GM23248 (cell line): ENCODE data around the gene NENF. TPM values are rescaled to one million over a fixed set of nuclear protein-coding genes. Genes with fewer than 3 reads are reported as not detected.

Source experiments
- DNase-seq: peaks from one replicate; pipeline ENCODE4 v3.0.0-alpha.2; 2015
- H2AFZ ChIP-seq: fragments of 200-600 bp; sonication (generic); 2 replicates; pipeline ENCODE4 v1.6.1; 2016; ENCODE audit warnings: antibody characterized with exemption
- H3F3A ChIP-seq: fragments of 200-600 bp; sonication (generic); 2 replicates; pipeline ENCODE4 v1.6.1; 2016; ENCODE audit warnings: mild to moderate bottlenecking, antibody characterized with exemption, mixed run types; ENCODE audit not compliant: insufficient read depth
- H3K27ac ChIP-seq: fragments of 200-600 bp; sonication (generic); 2 replicates; pipeline ENCODE4 v1.5.1; 2016; ENCODE audit warnings: mild to moderate bottlenecking
- H3K27me3 ChIP-seq: fragments of 200-600 bp; sonication (generic); replicated peaks from 2 replicates; pipeline ENCODE4 v1.6.1; 2016; ENCODE audit warnings: mild to moderate bottlenecking; ENCODE audit not compliant: insufficient read depth
- H3K36me3 ChIP-seq: fragments of 200-600 bp; sonication (generic); 2 replicates; pipeline ENCODE4 v1.6.1; 2016; ENCODE audit warnings: low read depth, mild to moderate bottlenecking
- H3K4me1 ChIP-seq: fragments of 200-600 bp; sonication (generic); 2 replicates; pipeline ENCODE4 v1.6.1; 2016; ENCODE audit warnings: mild to moderate bottlenecking; ENCODE audit not compliant: insufficient read depth
- H3K4me2 ChIP-seq: fragments of 200-600 bp; sonication (generic); one replicate; pipeline ENCODE4 v1.6.1; 2016; ENCODE audit warnings: mild to moderate bottlenecking; ENCODE audit not compliant: unreplicated experiment
- H3K4me3 ChIP-seq: fragments of 200-600 bp; sonication (generic); 2 replicates; pipeline ENCODE4 v1.5.1; 2016; ENCODE audit warnings: mild to moderate bottlenecking
- H3K79me2 ChIP-seq: fragments of 200-600 bp; sonication (generic); 2 replicates; pipeline ENCODE4 v1.6.1; 2016; ENCODE audit warnings: mild to moderate bottlenecking; ENCODE audit not compliant: insufficient read depth
- H3K9ac ChIP-seq: fragments of 200-600 bp; sonication (generic); 2 replicates; pipeline ENCODE4 v1.6.1; 2016; ENCODE audit warnings: mild to moderate bottlenecking
- H3K9me2 ChIP-seq: fragments of 200-600 bp; sonication (generic); 2 replicates; pipeline ENCODE4 v1.6.1; 2016; ENCODE audit warnings: mixed run types, mild to moderate bottlenecking, moderate library complexity; ENCODE audit not compliant: insufficient read depth
- H3K9me3 ChIP-seq: fragments of 200-600 bp; sonication (generic); one replicate; pipeline ENCODE4 v1.6.1; 2017; ENCODE audit warnings: low read depth
- H4K20me1 ChIP-seq: fragments of 200-600 bp; sonication (generic); 2 replicates; pipeline ENCODE4 v1.6.0; 2016; ENCODE audit not compliant: insufficient read depth
- EZH2 ChIP-seq: fragments of 200-600 bp; sonication (generic); IDR thresholded peaks from 2 replicates; pipeline ENCODE4 v1.6.1; 2018; ENCODE audit warnings: antibody characterized with exemption, mild to moderate bottlenecking; ENCODE audit not compliant: insufficient read depth, poor library complexity, severe bottlenecking
- EZH2phosphoT487 ChIP-seq: fragments of 200-600 bp; sonication (generic); IDR thresholded peaks from 2 replicates; pipeline ENCODE4 v1.6.1; 2018; ENCODE audit warnings: antibody characterized with exemption, moderate library complexity, mild to moderate bottlenecking, low read depth; ENCODE audit not compliant: insufficient read depth
- WGBS, 2 experiments: methylation state at CpG; one replicate each; pipeline ENCODE4 v1.1.6; 2015 to 2017; ENCODE audit warnings: low lambda C conversion rate in 2 of 2, low coverage in 1 of 2; ENCODE audit errors: missing lambda C conversion rate in 2 of 2; 5-methylcytosine and 5-hydroxymethylcytosine counted together
- in situ Hi-C: fragments of 300-500 bp; cut with MboI; formaldehyde crosslinking; loops from 2 replicates; pipeline ENCODE4 v1.15.0; 2020
- polyA plus RNA-seq: library from polyadenylated mRNA; unstranded; fragments of >200 nt; fragmentation: Nextera tagmentation; extraction: Ambion mirVana; gene quantifications from 2 replicates; pipeline ENCODE4 v1.2.1, GENCODE V29; 2016
- total RNA-seq: library from RNA; depleted of rRNA; stranded (reverse); fragments of >200 nt; shearing (Covaris generic); gene quantifications from 2 replicates; pipeline ENCODE4 v1.2.3, GENCODE V29; 2014

Gene NENF
- total and polyA plus RNA-seq, 2 experiments from 2014 or later: 86.9 to 162 TPM

- no peak for TF ChIP-seq EZH2
- no peak for TF ChIP-seq EZH2phosphoT487
- H3K9me3 ChIP-seq: no peaks in the 10 kb centered on the region
- no peaks in the 10 kb centered on the region for H3K79me2 ChIP-seq
- H4K20me1 ChIP-seq: no peaks in the 10 kb centered on the region
- 72 to 74% methylated on average over 13 of the region's 13 CpGs for WGBS, 2 experiments
- H3K4me2 ChIP-seq: no peak overlapping the region
- no peak overlapping the region for H3K9ac ChIP-seq
- no peaks in the 10 kb centered on the region for H3K27me3 ChIP-seq
- H2AFZ ChIP-seq: no peak overlapping the region
- no peaks in the 10 kb centered on the region for H3F3A ChIP-seq
- H3K4me3 ChIP-seq: no peak overlapping the region
- no peak overlapping the region for H3K27ac ChIP-seq
- no peak for DNase-seq
- in situ Hi-C loops: loop anchor here (25.0 kb wide), 1 partner anchor 525 kb away; no protein-coding TSS in a partner anchor
- no peaks in the 10 kb centered on the region for H3K4me1 ChIP-seq
- no peaks in the 10 kb centered on the region for H3K36me3 ChIP-seq
- H3K9me2 ChIP-seq: no peaks in the 10 kb centered on the region
Measured at GRCh38 chr1:212461916-212462660, 29.4 kb downstream of the NENF start.

GRCh38 chr1:212463565-212464285 lies 31.0 kb downstream of the NENF start:
- H3K27ac ChIP-seq: no peak overlapping the region
- no peaks in the 10 kb centered on the region for H4K20me1 ChIP-seq
- H3F3A ChIP-seq: no peaks in the 10 kb centered on the region
- 85% methylated on average over 6 to 7 of the region's 7 CpGs for WGBS, 2 experiments
- no peaks in the 10 kb centered on the region for H3K79me2 ChIP-seq
- no peaks in the 10 kb centered on the region for H3K36me3 ChIP-seq
- no peak overlapping the region for H3K4me2 ChIP-seq
- no peak for TF ChIP-seq EZH2
- no peaks in the 10 kb centered on the region for H3K4me1 ChIP-seq
- no peak overlapping the region for H3K9ac ChIP-seq
- no peaks in the 10 kb centered on the region for H3K27me3 ChIP-seq
- H3K9me2 ChIP-seq: no peaks in the 10 kb centered on the region
- in situ Hi-C loops: loop anchor here (25.0 kb wide), 1 partner anchor 524 kb away; no protein-coding TSS in a partner anchor
- H3K4me3 ChIP-seq: no peak overlapping the region
- no peak overlapping the region for H2AFZ ChIP-seq
- H3K9me3 ChIP-seq: no peaks in the 10 kb centered on the region
- DNase-seq: no peak

- no peaks in the 10 kb centered on the region for H3K9me3 ChIP-seq
- H3K4me2 ChIP-seq: no peak overlapping the region
- H3K4me3 ChIP-seq: no peak overlapping the region
- H3K4me1 ChIP-seq: peaks cover 1% of the 10 kb centered on the region
- no peak for TF ChIP-seq EZH2
- no peak for TF ChIP-seq EZH2phosphoT487
- no peaks in the 10 kb centered on the region for H4K20me1 ChIP-seq
- no peak for DNase-seq
- no peak overlapping the region for H3K27ac ChIP-seq
- peaks cover under 1% of the 10 kb centered on the region; the same call in 1 of the 2 replicates for H3F3A ChIP-seq
- in situ Hi-C loops: loop anchor here (25.0 kb wide), 1 partner anchor 522 kb away; no protein-coding TSS in a partner anchor
- H3K9ac ChIP-seq: no peak overlapping the region
- H2AFZ ChIP-seq: no peak overlapping the region
- no peaks in the 10 kb centered on the region for H3K36me3 ChIP-seq
- no peaks in the 10 kb centered on the region for H3K79me2 ChIP-seq
- WGBS, 2 experiments: 81 to 88% methylated on average over 7 of the region's 7 CpGs
- no peaks in the 10 kb centered on the region for H3K9me2 ChIP-seq
- H3K27me3 ChIP-seq: no peaks in the 10 kb centered on the region
Measured at GRCh38 chr1:212465311-212465710, 32.6 kb downstream of the NENF start.

GRCh38 chr1:212466437-212466836 lies 33.7 kb downstream of the NENF start:
- no peaks in the 10 kb centered on the region for H4K20me1 ChIP-seq
- DNase-seq: no peak
- H3K79me2 ChIP-seq: no peaks in the 10 kb centered on the region
- TF ChIP-seq EZH2 (no peak), EZH2phosphoT487 (no peak)
- H3K9me2 ChIP-seq: no peaks in the 10 kb centered on the region
- WGBS, 2 experiments: 91 to 100% methylated on average over 2 of the region's 2 CpGs
- no peak overlapping the region for H3K27ac ChIP-seq
- H2AFZ ChIP-seq: no peak overlapping the region
- H3F3A ChIP-seq: peaks cover 4% of the 10 kb centered on the region; the same call in 1 of the 2 replicates
- in situ Hi-C loops: loop anchor here (25.0 kb wide), 1 partner anchor 521 kb away; no protein-coding TSS in a partner anchor
- H3K9me3 ChIP-seq: no peaks in the 10 kb centered on the region
- H3K9ac ChIP-seq: no peak overlapping the region
- H3K4me2 ChIP-seq: no peak overlapping the region
- H3K27me3 ChIP-seq: no peaks in the 10 kb centered on the region
- H3K4me1 ChIP-seq: peaks cover 4% of the 10 kb centered on the region
- no peak overlapping the region for H3K4me3 ChIP-seq
- no peaks in the 10 kb centered on the region for H3K36me3 ChIP-seq
